ENCODE results near the gene CRADD. TPM values are rescaled to one million over a fixed set of nuclear protein-coding genes. Genes with fewer than 3 reads are reported as not detected.

CRADD gene
- total RNA-seq, 1 donor from 2014 or later, result 9.1 TPM

DNA sequence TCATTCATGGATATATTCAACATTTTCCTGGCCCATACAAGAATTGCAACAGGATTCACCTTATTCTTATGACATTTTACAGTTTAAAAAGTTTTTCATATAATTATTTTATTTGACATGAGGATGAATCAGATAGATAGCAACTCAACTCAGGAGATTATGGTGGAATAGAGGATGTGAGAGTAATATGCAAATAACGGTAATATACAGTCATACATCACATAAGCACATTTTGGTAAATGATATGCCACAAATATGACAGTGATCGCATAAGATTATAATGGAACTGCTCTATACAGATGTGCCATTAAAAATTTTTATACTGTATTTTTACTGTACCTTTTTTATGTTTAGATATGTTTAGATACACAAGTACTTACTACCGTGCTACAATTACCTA, 24.1 kb upstream of the CRADD start:
- TF ChIP-seq, protein P1, sequence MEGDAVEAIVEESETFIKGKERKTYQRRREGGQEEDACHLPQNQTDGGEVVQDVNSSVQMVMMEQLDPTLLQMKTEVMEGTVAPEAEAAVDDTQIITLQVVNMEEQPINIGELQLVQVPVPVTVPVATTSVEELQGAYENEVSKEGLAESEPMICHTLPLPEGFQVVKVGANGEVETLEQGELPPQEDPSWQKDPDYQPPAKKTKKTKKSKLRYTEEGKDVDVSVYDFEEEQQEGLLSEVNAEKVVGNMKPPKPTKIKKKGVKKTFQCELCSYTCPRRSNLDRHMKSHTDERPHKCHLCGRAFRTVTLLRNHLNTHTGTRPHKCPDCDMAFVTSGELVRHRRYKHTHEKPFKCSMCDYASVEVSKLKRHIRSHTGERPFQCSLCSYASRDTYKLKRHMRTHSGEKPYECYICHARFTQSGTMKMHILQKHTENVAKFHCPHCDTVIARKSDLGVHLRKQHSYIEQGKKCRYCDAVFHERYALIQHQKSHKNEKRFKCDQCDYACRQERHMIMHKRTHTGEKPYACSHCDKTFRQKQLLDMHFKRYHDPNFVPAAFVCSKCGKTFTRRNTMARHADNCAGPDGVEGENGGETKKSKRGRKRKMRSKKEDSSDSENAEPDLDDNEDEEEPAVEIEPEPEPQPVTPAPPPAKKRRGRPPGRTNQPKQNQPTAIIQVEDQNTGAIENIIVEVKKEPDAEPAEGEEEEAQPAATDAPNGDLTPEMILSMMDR (IDR thresholded peaks at IDR 0.05), result no peak
- H3K9me3 Mint-ChIP-seq (ENCODE audit: low read depth), result no peaks in the 10 kb centered on the region
- no peaks in the 10 kb centered on the region for H3K36me3 Mint-ChIP-seq (ENCODE audit: low read depth)
- no peak for DNase-seq (ENCODE audit: low spot score)
- H3K27me3 Mint-ChIP-seq (ENCODE audit: low read depth), result no peaks in the 10 kb centered on the region
- H3K4me3 Mint-ChIP-seq (ENCODE audit: unreplicated experiment), result no peak overlapping the region
- no peaks in the 10 kb centered on the region for H3K4me1 Mint-ChIP-seq (ENCODE audit: low read depth)
- no peak overlapping the region for H3K27ac Mint-ChIP-seq (ENCODE audit: unreplicated experiment)

- Mint-ChIP-seq H3K27me3 (ENCODE audit: low read depth) (no peaks in the 10 kb centered on the region), H3K27ac (ENCODE audit: unreplicated experiment) (no peak overlapping the region), H3K36me3 (ENCODE audit: low read depth) (no peaks in the 10 kb centered on the region), H3K4me1 (ENCODE audit: low read depth) (no peaks in the 10 kb centered on the region), H3K9me3 (ENCODE audit: low read depth) (no peaks in the 10 kb centered on the region), H3K4me3 (ENCODE audit: unreplicated experiment) (no peak overlapping the region)
- TF ChIP-seq, protein P1 (IDR thresholded peaks at IDR 0.05), result no peak
- DNase-seq (ENCODE audit: low spot score), result no peak
Measured at GRCh38 chr12:93653712-93654111, 23.5 kb upstream of the CRADD start.

DNA sequence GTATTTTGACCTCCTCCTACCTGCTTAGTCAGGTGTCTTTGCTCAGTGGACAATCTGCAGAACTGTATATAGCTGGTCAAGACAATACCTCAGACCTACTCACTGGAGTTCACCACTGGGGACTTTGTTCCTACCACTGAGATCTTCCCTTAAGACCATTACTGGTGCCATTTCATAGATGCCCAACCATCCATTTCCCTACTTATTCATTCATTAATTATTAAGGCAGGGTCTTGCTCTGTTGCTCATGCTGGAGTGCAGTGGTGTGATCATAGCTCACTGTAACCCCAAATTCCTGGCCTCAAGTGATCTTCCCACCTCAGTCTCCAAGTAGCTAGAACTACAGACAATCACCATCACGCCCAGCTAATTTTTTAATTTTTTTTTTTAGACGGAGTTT, 22.8 kb upstream of the CRADD start:
- Mint-ChIP-seq H3K4me1 (ENCODE audit: low read depth) (no peaks in the 10 kb centered on the region), H3K4me3 (ENCODE audit: unreplicated experiment) (no peak overlapping the region), H3K36me3 (ENCODE audit: low read depth) (no peaks in the 10 kb centered on the region), H3K9me3 (ENCODE audit: low read depth) (no peaks in the 10 kb centered on the region), H3K27ac (ENCODE audit: unreplicated experiment) (no peak overlapping the region), H3K27me3 (ENCODE audit: low read depth) (no peaks in the 10 kb centered on the region)
- no peak for DNase-seq (ENCODE audit: low spot score)
- TF ChIP-seq, protein P1 (IDR thresholded peaks at IDR 0.05), result no peak

DNA sequence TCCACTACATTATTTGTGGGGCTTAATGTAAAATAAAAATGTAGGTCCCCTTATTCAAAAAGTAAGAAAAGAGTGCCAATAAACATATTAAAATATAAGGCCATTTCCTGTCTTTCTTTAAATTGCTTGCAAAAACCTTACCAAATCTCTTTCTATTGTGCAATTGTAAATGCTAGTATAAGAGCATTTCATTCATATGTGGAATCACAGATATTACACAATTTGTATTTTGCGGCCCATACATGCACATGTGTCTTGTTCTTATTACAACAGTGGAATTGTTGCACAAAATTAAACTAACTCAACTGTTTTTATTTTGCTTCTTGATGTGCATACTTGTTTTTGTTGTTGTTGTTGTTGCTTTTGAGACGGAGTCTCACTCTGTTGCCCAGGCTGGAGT, 20.1 kb upstream of the CRADD start:
- Mint-ChIP-seq H3K9me3 (ENCODE audit: low read depth) (no peaks in the 10 kb centered on the region), H3K4me1 (ENCODE audit: low read depth) (no peaks in the 10 kb centered on the region), H3K4me3 (ENCODE audit: unreplicated experiment) (no peak overlapping the region), H3K27me3 (ENCODE audit: low read depth) (no peaks in the 10 kb centered on the region), H3K27ac (ENCODE audit: unreplicated experiment) (no peak overlapping the region), H3K36me3 (ENCODE audit: low read depth) (no peaks in the 10 kb centered on the region)
- DNase-seq (ENCODE audit: low spot score), result no peak
- TF ChIP-seq, protein P1 (IDR thresholded peaks at IDR 0.05), result no peak

DNA sequence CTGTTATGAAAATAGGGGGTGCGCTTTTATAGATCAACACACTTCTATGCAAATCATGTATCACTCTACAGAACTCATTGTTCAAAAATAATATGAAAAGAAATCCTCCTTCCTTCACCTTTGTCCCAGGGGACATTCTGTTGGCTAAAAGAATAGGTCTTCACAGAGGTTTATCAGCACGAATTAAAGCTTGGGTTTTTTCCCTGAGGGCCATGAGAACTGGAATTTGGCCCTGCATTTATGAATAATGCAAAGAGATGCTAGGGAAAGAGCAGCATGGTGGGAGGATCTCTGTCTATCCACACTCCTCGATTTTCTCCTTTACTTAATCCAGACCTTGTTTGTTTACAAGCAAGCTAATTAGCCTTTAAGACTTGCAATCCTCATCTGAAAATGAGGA, 16.2 kb upstream of the CRADD start:
- TF ChIP-seq, protein P1 (IDR thresholded peaks at IDR 0.05), result no peak
- Mint-ChIP-seq H3K27ac (ENCODE audit: unreplicated experiment) (no peak overlapping the region), H3K9me3 (ENCODE audit: low read depth) (no peaks in the 10 kb centered on the region), H3K36me3 (ENCODE audit: low read depth) (no peaks in the 10 kb centered on the region), H3K4me3 (ENCODE audit: unreplicated experiment) (no peak overlapping the region), H3K27me3 (ENCODE audit: low read depth) (no peaks in the 10 kb centered on the region), H3K4me1 (ENCODE audit: low read depth) (peaks cover 8% of the 10 kb centered on the region)
- no peak for DNase-seq (ENCODE audit: low spot score)

All from chondrocyte (in vitro differentiated cells).